ENCODE results near the gene ANKRD62. TPM values are rescaled to one million over a fixed set of nuclear protein-coding genes. Genes with fewer than 3 reads are reported as not detected.
"Not testable (repeated sequence)": the region's sequence is repeated elsewhere in the genome, so short reads cannot be mapped to it uniquely, and the experiment has no call there.

ANKRD62 gene
- total RNA-seq, 1 experiment from 2014 or later, result not detected

- H3K4me3 ChIP-seq (ENCODE audit: insufficient read depth, low read depth, low read length), result no peak overlapping the region
- H3K36me3 ChIP-seq (replicated peaks; ENCODE audit: control insufficient read depth, insufficient read depth, low read length), result no peaks in the 10 kb centered on the region
- DNase-seq, result no peak
- no peaks in the 10 kb centered on the region for H3K27me3 ChIP-seq (ENCODE audit: control insufficient read depth, insufficient read depth, low read length)
Observed at GRCh38 chr18:12099160-12099559, 5.5 kb downstream of the ANKRD62 start.

- no peak overlapping the region for H3K4me3 ChIP-seq (ENCODE audit: insufficient read depth, low read depth, low read length)
- no peaks in the 10 kb centered on the region for H3K27me3 ChIP-seq (ENCODE audit: control insufficient read depth, insufficient read depth, low read length)
- H3K36me3 ChIP-seq (replicated peaks; ENCODE audit: control insufficient read depth, insufficient read depth, low read length), result no peaks in the 10 kb centered on the region
- no peak for DNase-seq
Observed at GRCh38 chr18:12101266-12101665, 7.6 kb downstream of the ANKRD62 start.

- Histone ChIP-seq H3K36me3 (replicated peaks; ENCODE audit: control insufficient read depth, insufficient read depth, low read length) (no peaks in the 10 kb centered on the region), H3K4me3 (ENCODE audit: insufficient read depth, low read depth, low read length) (no peak overlapping the region), H3K27me3 (ENCODE audit: control insufficient read depth, insufficient read depth, low read length) (no peaks in the 10 kb centered on the region)
- DNase-seq, result no peak
Observed at GRCh38 chr18:12102136-12102842, 8.6 kb downstream of the ANKRD62 start.

- Histone ChIP-seq H3K4me3 (ENCODE audit: insufficient read depth, low read depth, low read length) (no peak overlapping the region), H3K27me3 (ENCODE audit: control insufficient read depth, insufficient read depth, low read length) (no peaks in the 10 kb centered on the region), H3K36me3 (replicated peaks; ENCODE audit: control insufficient read depth, insufficient read depth, low read length) (no peaks in the 10 kb centered on the region)
- no peak for DNase-seq
Observed at GRCh38 chr18:12106471-12106870, 12.8 kb downstream of the ANKRD62 start.

- DNase-seq, result no peak
Observed at GRCh38 chr18:12109836-12110235, 16.2 kb downstream of the ANKRD62 start.

GRCh38 chr18:12113999-12114646 lies 20.5 kb downstream of the ANKRD62 start:
- no peak for DNase-seq
- Histone ChIP-seq H3K36me3 (replicated peaks; ENCODE audit: control insufficient read depth, insufficient read depth, low read length) (no peaks in the 10 kb centered on the region), H3K27me3 (ENCODE audit: control insufficient read depth, insufficient read depth, low read length) (no peaks in the 10 kb centered on the region), H3K4me3 (ENCODE audit: insufficient read depth, low read depth, low read length) (no peak overlapping the region)

More at GRCh38 chr18:12109836-12110235, 16.2 kb downstream of the ANKRD62 start:
- Histone ChIP-seq H3K4me3 (ENCODE audit: insufficient read depth, low read depth, low read length) (no peak overlapping the region), H3K27me3 (ENCODE audit: control insufficient read depth, insufficient read depth, low read length) (no peaks in the 10 kb centered on the region), H3K36me3 (replicated peaks; ENCODE audit: control insufficient read depth, insufficient read depth, low read length) (no peaks in the 10 kb centered on the region)

GRCh38 chr18:12119358-12119757 lies 25.7 kb downstream of the ANKRD62 start:
- Histone ChIP-seq H3K36me3 (replicated peaks; ENCODE audit: control insufficient read depth, insufficient read depth, low read length) (no peaks in the 10 kb centered on the region), H3K4me3 (ENCODE audit: insufficient read depth, low read depth, low read length) (no peak overlapping the region), H3K27me3 (ENCODE audit: control insufficient read depth, insufficient read depth, low read length) (no peaks in the 10 kb centered on the region)
- DNase-seq, result no peak

- Histone ChIP-seq H3K27me3 (ENCODE audit: control insufficient read depth, insufficient read depth, low read length) (no peaks in the 10 kb centered on the region), H3K36me3 (replicated peaks; ENCODE audit: control insufficient read depth, insufficient read depth, low read length) (no peaks in the 10 kb centered on the region), H3K4me3 (ENCODE audit: insufficient read depth, low read depth, low read length) (no peak overlapping the region)
- peak; percentile 35 for DNase-seq
Observed at GRCh38 chr18:12121175-12122042, 27.8 kb downstream of the ANKRD62 start.

- not testable (repeated sequence) for DNase-seq; H3K27me3 ChIP-seq (ENCODE audit: control insufficient read depth, insufficient read depth, low read length); H3K36me3 ChIP-seq (replicated peaks; ENCODE audit: control insufficient read depth, insufficient read depth, low read length); H3K4me3 ChIP-seq (ENCODE audit: insufficient read depth, low read depth, low read length)
Observed at GRCh38 chr18:12122043-12122389, 28.4 kb downstream of the ANKRD62 start.

- H3K4me3 ChIP-seq (ENCODE audit: insufficient read depth, low read depth, low read length); H3K27me3 ChIP-seq (ENCODE audit: control insufficient read depth, insufficient read depth, low read length); DNase-seq; H3K36me3 ChIP-seq (replicated peaks; ENCODE audit: control insufficient read depth, insufficient read depth, low read length): not testable (repeated sequence)
Observed at GRCh38 chr18:12127647-12128046, 34.0 kb downstream of the ANKRD62 start.

GRCh38 chr18:12138831-12139230 lies 45.2 kb downstream of the ANKRD62 start:
- not testable (repeated sequence) for H3K4me3 ChIP-seq (ENCODE audit: insufficient read depth, low read depth, low read length); DNase-seq; H3K36me3 ChIP-seq (replicated peaks; ENCODE audit: control insufficient read depth, insufficient read depth, low read length); H3K27me3 ChIP-seq (ENCODE audit: control insufficient read depth, insufficient read depth, low read length)

- not testable (repeated sequence) for H3K4me3 ChIP-seq (ENCODE audit: insufficient read depth, low read depth, low read length); H3K36me3 ChIP-seq (replicated peaks; ENCODE audit: control insufficient read depth, insufficient read depth, low read length); DNase-seq; H3K27me3 ChIP-seq (ENCODE audit: control insufficient read depth, insufficient read depth, low read length)
Observed at GRCh38 chr18:12140866-12141265, 47.2 kb downstream of the ANKRD62 start.

GRCh38 chr18:12141778-12142177 lies 48.1 kb downstream of the ANKRD62 start:
- not testable (repeated sequence) for H3K36me3 ChIP-seq (replicated peaks; ENCODE audit: control insufficient read depth, insufficient read depth, low read length); DNase-seq; H3K4me3 ChIP-seq (ENCODE audit: insufficient read depth, low read depth, low read length); H3K27me3 ChIP-seq (ENCODE audit: control insufficient read depth, insufficient read depth, low read length)

- not testable (repeated sequence) for H3K27me3 ChIP-seq (ENCODE audit: control insufficient read depth, insufficient read depth, low read length); DNase-seq; H3K4me3 ChIP-seq (ENCODE audit: insufficient read depth, low read depth, low read length); H3K36me3 ChIP-seq (replicated peaks; ENCODE audit: control insufficient read depth, insufficient read depth, low read length)
Observed at GRCh38 chr18:12149431-12149830, 55.8 kb downstream of the ANKRD62 start.

GRCh38 chr18:12154361-12154760 lies 60.7 kb downstream of the ANKRD62 start:
- H3K36me3 ChIP-seq (replicated peaks; ENCODE audit: control insufficient read depth, insufficient read depth, low read length), result no peaks in the 10 kb centered on the region
- no peak for DNase-seq
- H3K27me3 ChIP-seq (ENCODE audit: control insufficient read depth, insufficient read depth, low read length), result no peaks in the 10 kb centered on the region
- H3K4me3 ChIP-seq (ENCODE audit: insufficient read depth, low read depth, low read length), result no peak overlapping the region

Data from H7 (cell line).